Activated naive CD4-positive, alpha-beta T cell treated with anti-CD3 and anti-CD28 coated beads for 36 hours (primary cell): ENCODE data around the gene NUDT4B. TPM values are rescaled to one million over a fixed set of nuclear protein-coding genes. Genes with fewer than 3 reads are reported as not detected.
"Not testable (repeated sequence)": the region's sequence is repeated elsewhere in the genome, so short reads cannot be mapped to it uniquely, and the experiment has no call there.

ENCODE experiments used
- CTCF ChIA-PET: fragments of 350-600 bp; sonication (Branson Sonifier 250); formaldehyde crosslinking; loops from one replicate; lab custom pipeline; 2021; ENCODE audit warnings: antibody characterized with exemption; lab: Charles Lee
- DNase-seq: peaks from one replicate; pipeline ENCODE4 v3.0.0-alpha.2; 2020
- H3K27ac Mint-ChIP-seq: one replicate; pipeline ENCODE4 v1.8.0; 2021; ENCODE audit warnings: mild to moderate bottlenecking, mixed read lengths
- H3K27me3 Mint-ChIP-seq: one replicate; pipeline ENCODE4 v1.8.0; 2021; ENCODE audit warnings: low read depth, mixed read lengths
- H3K36me3 Mint-ChIP-seq: one replicate; pipeline ENCODE4 v1.8.0; 2021; ENCODE audit warnings: low read depth, mixed read lengths
- H3K4me1 Mint-ChIP-seq: one replicate; pipeline ENCODE4 v1.8.0; 2021; ENCODE audit warnings: low read depth, mixed read lengths
- H3K4me3 Mint-ChIP-seq: one replicate; pipeline ENCODE4 v1.8.0; 2021; ENCODE audit warnings: mild to moderate bottlenecking, moderate library complexity, mixed read lengths
- H3K9me3 Mint-ChIP-seq: one replicate; pipeline ENCODE4 v1.8.0; 2021; ENCODE audit warnings: mixed read lengths
- intact Hi-C: fragments of 100-400 bp; cut with micrococcal nuclease; formaldehyde crosslinking; loops from one replicate; pipeline ENCODE4 v1.15.1; 2023
- total RNA-seq, 2 experiments: library from RNA; stranded (reverse); gene quantifications; one replicate each; pipeline ENCODE4 v1.2.3, GENCODE V29; 2021

NUDT4B gene
- not detected for total RNA-seq

DNA sequence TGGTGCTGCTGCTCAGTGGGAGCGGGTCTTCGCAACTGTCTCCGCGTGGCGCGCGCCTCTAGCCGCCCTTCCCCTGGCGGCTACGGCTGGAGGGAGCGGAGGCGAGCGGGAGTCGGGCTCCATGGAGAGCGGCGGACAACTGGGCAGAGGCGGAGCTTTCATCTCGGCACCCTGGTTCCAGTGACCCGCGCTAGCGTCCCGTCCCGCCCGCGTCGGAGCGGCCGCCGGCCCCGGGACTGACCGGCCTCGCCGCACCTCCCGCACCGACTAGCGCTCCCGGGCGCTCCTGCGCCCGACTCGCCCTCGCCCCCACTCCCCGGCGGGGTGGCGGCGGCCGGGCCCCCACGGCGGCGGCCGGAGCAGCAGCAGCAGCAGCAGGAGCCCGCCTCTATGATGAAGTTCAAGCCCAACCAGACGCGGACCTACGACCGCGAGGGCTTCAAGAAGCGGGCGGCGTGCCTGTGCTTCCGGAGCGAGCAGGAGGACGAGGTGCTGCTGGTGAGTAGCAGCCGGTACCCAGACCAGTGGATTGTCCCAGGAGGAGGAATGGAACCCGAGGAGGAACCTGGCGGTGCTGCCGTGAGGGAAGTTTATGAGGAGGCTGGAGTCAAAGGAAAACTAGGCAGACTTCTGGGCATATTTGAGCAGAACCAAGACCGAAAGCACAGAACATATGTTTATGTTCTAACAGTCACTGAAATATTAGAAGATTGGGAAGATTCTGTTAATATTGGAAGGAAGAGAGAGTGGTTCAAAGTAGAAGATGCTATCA, at the start of gene NUDT4B:
Gene NUDT4B (plus strand): TSS at position 212 of the 772 bp plus-strand sequence. CDS start 179 bp downstream, at position 391.
- DNase-seq, CTCF ChIA-PET, H3K27me3 Mint-ChIP-seq, H3K4me1 Mint-ChIP-seq, H3K36me3 Mint-ChIP-seq, H3K9me3 Mint-ChIP-seq, intact Hi-C loops, H3K4me3 Mint-ChIP-seq, H3K27ac Mint-ChIP-seq: not testable (repeated sequence)

DNA sequence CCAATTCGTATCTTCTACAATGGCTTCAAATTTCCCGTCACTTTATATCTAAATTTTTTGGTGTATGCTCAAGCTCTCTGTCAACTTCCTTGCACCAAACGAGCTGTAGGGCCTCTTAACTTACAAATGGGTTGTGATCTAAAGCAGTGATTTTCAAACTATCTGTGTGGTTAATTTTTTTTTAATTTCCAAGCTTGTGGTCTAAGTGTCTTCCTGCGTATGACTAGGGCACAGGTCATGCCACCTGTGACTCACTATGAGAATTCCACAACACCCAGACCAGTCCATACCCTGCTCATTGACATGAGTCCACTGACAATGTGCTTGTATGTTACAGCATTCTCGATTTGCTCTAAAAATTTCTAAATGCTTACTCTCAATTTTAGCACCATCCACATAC, 49.2 kb upstream of the NUDT4B start:
- H3K9me3 Mint-ChIP-seq = not testable (repeated sequence)

DNA sequence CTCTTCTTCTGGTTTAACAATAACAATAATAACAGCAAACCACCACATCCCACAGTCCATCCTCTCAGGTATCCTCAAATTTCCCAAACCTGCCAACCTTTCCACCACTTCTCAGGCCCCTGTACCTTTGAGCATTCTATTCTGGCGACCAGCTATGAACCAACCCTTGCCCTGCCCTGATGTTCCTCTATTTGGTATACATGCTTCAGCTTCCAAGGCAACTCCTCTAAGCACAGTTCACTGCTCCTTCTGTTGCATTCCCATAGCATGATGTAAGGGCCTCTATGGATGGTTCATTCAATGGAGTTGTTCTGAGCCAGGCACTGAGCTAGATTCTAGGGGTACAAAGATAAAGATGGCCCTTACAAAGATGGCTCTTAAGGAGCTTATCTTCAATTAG, 46.3 kb upstream of the NUDT4B start:
- H3K4me3 Mint-ChIP-seq, H3K4me1 Mint-ChIP-seq, H3K36me3 Mint-ChIP-seq, H3K27ac Mint-ChIP-seq, DNase-seq, H3K9me3 Mint-ChIP-seq, intact Hi-C loops, CTCF ChIA-PET, H3K27me3 Mint-ChIP-seq: not testable (repeated sequence)

More for the DNA sequence above, 49.2 kb upstream of the NUDT4B start:
- H3K27ac Mint-ChIP-seq, CTCF ChIA-PET, H3K4me3 Mint-ChIP-seq, H3K27me3 Mint-ChIP-seq, H3K36me3 Mint-ChIP-seq, H3K4me1 Mint-ChIP-seq, intact Hi-C loops, DNase-seq: not testable (repeated sequence)

DNA sequence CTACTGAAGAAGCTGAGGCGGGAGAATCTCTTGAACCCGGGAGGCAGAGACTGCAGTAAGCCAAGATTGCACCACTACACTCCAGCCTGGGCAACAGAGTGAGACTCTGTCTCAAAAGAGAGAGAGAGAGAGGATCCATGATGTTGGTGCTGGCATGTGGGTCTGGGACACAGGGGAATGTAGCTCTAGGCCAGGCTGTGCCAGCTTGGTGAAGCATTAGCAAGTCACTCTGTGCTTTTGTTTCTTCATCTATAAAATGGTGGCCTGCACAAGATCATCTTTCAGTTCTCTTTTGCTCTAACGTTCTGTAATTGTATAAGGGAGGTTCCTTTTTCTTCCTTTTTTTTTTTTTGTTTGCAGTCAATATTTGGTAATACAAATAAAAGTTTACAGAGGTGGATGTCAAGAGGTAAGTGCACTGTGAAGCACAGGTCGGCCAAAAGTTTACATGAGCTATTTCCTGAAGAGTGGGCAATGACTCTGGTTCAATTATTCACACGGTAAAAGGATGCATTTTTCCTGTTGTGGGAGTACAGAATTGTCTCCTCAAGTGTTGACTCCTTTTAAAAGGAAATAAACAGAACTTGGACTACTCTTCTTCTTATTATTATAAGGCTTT, 44.5 kb upstream of the NUDT4B start:
- H3K9me3 Mint-ChIP-seq, H3K27me3 Mint-ChIP-seq, intact Hi-C loops, CTCF ChIA-PET, H3K27ac Mint-ChIP-seq, H3K4me3 Mint-ChIP-seq, H3K4me1 Mint-ChIP-seq, DNase-seq, H3K36me3 Mint-ChIP-seq: not testable (repeated sequence)

DNA sequence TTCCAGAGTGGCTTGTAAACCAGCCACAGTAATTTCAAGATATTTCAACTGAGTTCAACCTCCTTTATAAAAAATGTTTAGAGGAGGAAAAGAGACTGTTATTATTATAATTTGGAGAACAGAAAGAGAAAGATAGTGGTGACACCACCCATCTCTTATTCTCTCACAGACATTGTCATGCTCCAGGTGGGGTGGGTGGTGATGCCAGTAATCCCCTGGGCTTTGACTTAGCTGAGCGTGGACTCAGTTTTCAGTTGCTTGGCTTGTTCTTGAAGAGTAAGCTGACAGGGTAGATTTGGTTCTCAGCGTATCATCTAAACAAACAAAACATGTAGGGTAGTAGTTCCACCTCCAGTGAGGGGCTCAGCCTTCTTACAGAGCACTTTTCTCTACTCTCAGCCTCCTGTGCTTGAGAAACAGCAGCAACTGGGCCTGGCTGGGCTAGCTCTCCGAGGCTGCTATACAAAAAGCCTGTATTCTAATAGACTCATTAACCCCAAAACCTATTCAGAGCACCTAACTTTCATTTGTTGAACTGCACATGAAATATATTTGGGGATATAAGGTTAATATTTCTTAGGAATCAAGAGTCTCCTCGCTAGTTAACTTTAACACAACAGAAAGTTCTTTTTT, 43.1 kb upstream of the NUDT4B start:
- H3K4me1 Mint-ChIP-seq, H3K4me3 Mint-ChIP-seq, DNase-seq, CTCF ChIA-PET, intact Hi-C loops, H3K9me3 Mint-ChIP-seq, H3K27ac Mint-ChIP-seq, H3K27me3 Mint-ChIP-seq, H3K36me3 Mint-ChIP-seq: not testable (repeated sequence)

DNA sequence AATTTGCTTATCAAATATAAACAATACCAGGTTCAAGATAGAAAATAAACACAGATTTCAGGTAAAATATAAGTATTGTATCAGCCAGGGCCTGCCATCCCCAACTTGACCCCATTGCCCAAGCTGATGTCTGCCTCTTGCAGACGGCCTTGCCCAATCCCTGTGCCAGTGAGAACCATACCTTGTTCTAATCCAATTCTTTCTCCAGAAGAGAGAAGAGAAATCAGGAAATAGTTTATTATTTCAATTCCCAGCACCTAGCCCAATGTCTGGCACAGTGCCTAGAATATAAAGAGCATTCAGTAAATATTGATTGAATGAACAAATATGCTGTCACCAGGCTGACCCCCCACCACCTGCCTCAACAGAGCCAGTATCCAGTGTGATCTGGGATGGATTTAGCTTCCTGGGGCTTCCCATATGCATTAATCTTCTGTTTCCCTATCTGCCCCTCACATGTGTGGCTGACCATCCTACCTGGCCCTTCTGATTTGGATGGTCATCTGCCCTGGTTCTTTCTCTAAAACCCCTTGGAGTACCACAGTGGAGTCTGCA, 39.7 kb upstream of the NUDT4B start:
- H3K4me3 Mint-ChIP-seq, intact Hi-C loops, H3K4me1 Mint-ChIP-seq, CTCF ChIA-PET, H3K27ac Mint-ChIP-seq, H3K9me3 Mint-ChIP-seq, DNase-seq, H3K36me3 Mint-ChIP-seq, H3K27me3 Mint-ChIP-seq: not testable (repeated sequence)

DNA sequence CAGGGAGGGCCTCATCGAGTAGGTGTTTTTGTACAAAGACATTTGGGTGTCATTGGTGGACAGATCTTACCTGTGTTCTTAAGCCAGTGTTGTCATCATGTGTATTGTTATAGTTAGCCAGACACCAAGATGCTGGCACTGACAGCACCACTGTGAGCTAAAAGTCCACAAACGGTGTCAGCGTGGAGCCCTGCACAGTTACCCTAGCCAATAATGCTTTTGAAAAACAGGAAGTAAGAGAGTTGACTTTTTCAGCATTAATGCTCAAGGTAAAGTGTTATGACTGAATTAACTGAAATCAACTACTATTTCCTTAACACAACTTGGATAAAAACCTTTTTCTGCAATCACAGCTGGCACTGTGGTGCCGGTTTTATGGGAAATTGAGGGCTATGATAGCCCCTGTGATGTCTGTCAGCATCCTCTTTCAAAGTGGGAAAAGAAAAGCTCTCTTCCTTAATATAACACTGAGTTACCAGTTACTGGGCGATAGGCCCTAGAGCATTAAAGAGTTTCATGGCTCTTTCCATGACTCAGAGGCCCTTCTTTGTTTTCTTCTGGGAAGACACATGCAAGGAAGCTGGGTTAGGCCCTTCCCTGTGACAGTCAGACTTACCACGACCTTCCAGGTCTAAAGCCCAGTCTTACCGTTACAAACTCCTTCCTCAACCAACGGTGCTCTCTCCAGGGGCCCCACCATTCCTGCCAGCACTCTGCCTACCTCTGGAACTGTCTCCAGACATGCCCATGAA, 37.6 kb upstream of the NUDT4B start:
- H3K4me3 Mint-ChIP-seq, DNase-seq, H3K27me3 Mint-ChIP-seq, H3K27ac Mint-ChIP-seq, H3K9me3 Mint-ChIP-seq, CTCF ChIA-PET, H3K36me3 Mint-ChIP-seq, intact Hi-C loops, H3K4me1 Mint-ChIP-seq: not testable (repeated sequence)

DNA sequence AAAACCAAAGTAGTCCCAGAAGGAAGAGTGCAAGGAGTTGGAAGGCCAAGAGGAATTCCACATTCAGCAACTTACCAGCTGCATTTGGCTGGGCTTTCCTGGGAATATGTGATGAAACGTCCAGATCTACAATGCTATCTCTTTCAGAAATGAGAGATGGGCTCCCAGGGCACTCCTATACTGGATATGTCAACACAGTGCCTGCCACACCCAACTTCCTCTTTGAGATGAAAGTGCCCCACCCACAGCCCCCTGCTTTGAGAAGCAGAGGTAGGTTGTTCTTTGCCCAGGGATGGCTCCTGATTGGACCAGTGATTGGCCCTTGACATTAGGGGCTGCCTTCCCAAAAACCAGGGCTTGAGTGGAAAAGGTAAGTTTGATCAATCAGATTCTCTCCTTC, 36.2 kb upstream of the NUDT4B start:
- intact Hi-C loops, CTCF ChIA-PET, H3K27me3 Mint-ChIP-seq, H3K9me3 Mint-ChIP-seq, DNase-seq, H3K4me3 Mint-ChIP-seq, H3K27ac Mint-ChIP-seq, H3K36me3 Mint-ChIP-seq, H3K4me1 Mint-ChIP-seq: not testable (repeated sequence)

DNA sequence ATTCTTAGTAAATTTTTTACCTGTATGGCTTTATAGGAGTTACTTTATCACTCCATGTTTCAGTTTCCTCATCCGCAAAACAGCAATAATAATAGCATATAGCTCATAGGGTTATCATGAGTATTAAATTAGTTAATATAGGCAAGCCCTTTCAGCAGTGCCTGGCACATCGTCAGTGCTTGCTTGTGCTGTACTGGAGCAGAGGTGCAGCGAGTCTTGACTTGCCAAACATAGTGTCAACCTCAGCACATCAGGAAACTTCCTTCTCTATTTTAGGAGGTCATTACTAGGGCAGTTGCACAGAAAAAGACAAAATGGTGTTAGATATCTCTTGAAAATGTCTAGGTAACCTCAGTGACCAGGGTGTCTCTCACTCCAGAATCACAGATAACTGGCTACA, 33.1 kb upstream of the NUDT4B start:
- H3K27me3 Mint-ChIP-seq, H3K4me1 Mint-ChIP-seq, H3K27ac Mint-ChIP-seq, H3K9me3 Mint-ChIP-seq, CTCF ChIA-PET, H3K36me3 Mint-ChIP-seq, DNase-seq, H3K4me3 Mint-ChIP-seq, intact Hi-C loops: not testable (repeated sequence)

DNA sequence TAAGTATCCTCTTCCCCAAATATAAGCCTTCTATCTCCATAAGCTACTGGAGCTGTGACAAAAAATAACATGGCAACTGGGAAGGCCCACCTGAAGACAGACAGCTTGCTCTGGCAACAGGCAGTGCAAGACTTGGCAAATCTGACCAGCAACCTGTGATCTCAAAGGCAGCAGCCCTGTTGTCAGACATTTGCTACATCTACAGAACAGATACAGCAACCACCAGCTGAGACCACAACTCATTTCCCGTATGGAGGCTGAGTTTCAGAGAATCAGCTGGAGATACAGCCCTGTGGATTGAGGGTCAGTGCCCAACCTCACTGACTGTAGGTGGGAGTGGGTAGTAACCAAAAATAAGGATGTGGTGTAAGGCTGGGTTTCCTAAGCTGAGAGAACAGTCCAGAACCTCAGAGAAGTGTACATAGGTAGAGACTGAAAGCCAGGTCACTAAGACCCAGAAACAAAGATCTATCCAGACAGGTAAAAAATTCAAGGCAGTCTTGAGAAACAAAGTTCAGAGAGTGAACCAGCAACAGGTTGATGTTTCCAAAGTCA, 31.5 kb upstream of the NUDT4B start:
- H3K27me3 Mint-ChIP-seq, CTCF ChIA-PET, H3K4me3 Mint-ChIP-seq, H3K36me3 Mint-ChIP-seq, intact Hi-C loops, H3K27ac Mint-ChIP-seq, H3K9me3 Mint-ChIP-seq, H3K4me1 Mint-ChIP-seq, DNase-seq: not testable (repeated sequence)

DNA sequence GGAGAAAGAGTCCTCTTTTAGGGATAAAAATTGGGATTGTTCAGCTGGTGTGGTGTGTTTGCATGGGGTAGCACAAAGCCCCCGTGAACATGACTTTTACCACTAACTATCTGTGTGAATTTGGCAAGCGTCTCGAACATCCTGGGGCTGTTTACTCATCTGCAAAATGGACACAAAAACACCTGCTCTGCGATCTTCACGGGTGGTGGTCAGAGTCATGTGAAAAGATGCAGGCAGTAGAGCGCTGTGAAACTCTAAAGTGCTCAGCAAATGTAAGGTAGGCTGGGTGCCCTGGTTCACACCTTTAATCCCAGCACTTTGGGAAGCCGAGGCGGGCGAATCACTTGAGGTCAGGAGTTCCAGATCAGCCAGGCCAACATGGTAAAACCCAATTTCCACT, 27.7 kb upstream of the NUDT4B start:
- H3K9me3 Mint-ChIP-seq, H3K27me3 Mint-ChIP-seq, H3K27ac Mint-ChIP-seq, DNase-seq, CTCF ChIA-PET, H3K4me3 Mint-ChIP-seq, H3K4me1 Mint-ChIP-seq, intact Hi-C loops, H3K36me3 Mint-ChIP-seq: not testable (repeated sequence)

DNA sequence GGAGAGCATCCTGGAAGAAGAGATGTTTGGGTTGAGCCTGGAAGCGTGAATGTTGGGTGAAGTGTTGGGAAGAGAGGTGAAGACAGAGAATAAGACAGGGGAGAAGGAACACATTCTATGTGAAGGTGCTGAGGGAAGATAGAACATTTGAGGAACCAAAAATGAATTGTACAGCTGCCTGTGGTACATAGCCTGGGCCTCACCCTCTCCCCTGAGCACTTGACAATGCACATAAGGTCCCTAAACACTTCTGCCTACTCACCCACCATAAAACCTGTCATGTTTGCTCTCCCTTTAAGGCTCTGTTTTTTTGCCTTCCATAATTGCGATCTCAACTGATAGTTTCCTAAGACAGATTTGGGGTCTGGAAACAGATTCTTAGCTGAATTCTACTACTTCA, 25.8 kb upstream of the NUDT4B start:
- intact Hi-C loops, H3K4me3 Mint-ChIP-seq, H3K4me1 Mint-ChIP-seq, CTCF ChIA-PET, DNase-seq, H3K27ac Mint-ChIP-seq, H3K27me3 Mint-ChIP-seq, H3K9me3 Mint-ChIP-seq, H3K36me3 Mint-ChIP-seq: not testable (repeated sequence)
